ENCODE measurements around the gene MAPK9.

The MAPK9 gene

DNA sequence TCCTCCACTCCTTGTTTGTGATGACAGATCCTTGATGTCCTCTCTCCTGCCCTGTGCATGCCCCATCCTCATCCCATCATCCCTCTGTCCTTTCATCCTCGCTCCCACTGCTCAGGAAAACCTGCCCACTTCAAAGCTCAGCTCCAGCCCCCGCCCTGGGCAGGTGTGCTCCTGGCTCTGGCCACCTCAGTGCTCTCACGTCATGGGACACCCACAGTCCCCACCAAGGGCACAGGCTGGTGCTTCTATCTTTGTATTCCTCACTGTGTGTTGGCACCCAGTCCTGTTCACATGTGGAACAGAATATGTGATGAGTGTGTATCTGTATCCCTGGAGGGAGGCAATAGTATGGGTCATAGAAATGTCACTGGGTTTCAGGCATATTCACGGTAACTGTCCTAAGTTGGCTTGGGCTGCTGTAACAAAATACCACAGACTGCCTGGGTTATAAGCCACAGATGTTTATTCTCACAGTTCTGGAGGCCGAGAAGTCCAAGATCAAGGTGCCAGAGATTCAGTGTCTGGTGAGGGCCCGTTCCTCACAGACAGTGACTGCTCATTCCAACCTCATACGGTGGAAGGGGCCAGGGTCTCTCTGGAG, 47.8 kb upstream of the MAPK9 start:
- Histone ChIP-seq H3K9me3 (ENCODE audit: insufficient read depth, low read length) (no peaks in the 10 kb centered on the region), H4K20me1 (ENCODE audit: low read depth, low read length) (no peaks in the 10 kb centered on the region), H3K9ac (ENCODE audit: low read length) (no peak overlapping the region), H3K79me2 (ENCODE audit: insufficient read depth, low read length) (no peaks in the 10 kb centered on the region), H2AFZ (ENCODE audit: low read depth, low read length, severe bottlenecking) (no peak overlapping the region), H3K27ac (ENCODE audit: low read depth, low read length) (no peak overlapping the region), H3K4me2 (ENCODE audit: low read depth, low read length, poor library complexity, severe bottlenecking) (no peak overlapping the region), H3K4me3 (ENCODE audit: insufficient read depth, low read length, poor library complexity, severe bottlenecking) (no peak overlapping the region), H3K27me3 (ENCODE audit: low read length) (no peaks in the 10 kb centered on the region), H3K9me2 (replicated peaks; ENCODE audit: insufficient read depth, low read length) (no peaks in the 10 kb centered on the region), H3K36me3 (ENCODE audit: low read length) (no peaks in the 10 kb centered on the region), H3F3A (ENCODE audit: insufficient read depth) (no peaks in the 10 kb centered on the region)
- TF ChIP-seq, protein P1, sequence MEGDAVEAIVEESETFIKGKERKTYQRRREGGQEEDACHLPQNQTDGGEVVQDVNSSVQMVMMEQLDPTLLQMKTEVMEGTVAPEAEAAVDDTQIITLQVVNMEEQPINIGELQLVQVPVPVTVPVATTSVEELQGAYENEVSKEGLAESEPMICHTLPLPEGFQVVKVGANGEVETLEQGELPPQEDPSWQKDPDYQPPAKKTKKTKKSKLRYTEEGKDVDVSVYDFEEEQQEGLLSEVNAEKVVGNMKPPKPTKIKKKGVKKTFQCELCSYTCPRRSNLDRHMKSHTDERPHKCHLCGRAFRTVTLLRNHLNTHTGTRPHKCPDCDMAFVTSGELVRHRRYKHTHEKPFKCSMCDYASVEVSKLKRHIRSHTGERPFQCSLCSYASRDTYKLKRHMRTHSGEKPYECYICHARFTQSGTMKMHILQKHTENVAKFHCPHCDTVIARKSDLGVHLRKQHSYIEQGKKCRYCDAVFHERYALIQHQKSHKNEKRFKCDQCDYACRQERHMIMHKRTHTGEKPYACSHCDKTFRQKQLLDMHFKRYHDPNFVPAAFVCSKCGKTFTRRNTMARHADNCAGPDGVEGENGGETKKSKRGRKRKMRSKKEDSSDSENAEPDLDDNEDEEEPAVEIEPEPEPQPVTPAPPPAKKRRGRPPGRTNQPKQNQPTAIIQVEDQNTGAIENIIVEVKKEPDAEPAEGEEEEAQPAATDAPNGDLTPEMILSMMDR (IDR thresholded peaks at IDR 0.05; ENCODE audit: insufficient read depth, low read length, poor library complexity, severe bottlenecking), result no peak
- TF ChIP-seq EZH2phosphoT487 (conservative IDR thresholded peaks at IDR 0.05; ENCODE audit: low read length), result no peak

DNA sequence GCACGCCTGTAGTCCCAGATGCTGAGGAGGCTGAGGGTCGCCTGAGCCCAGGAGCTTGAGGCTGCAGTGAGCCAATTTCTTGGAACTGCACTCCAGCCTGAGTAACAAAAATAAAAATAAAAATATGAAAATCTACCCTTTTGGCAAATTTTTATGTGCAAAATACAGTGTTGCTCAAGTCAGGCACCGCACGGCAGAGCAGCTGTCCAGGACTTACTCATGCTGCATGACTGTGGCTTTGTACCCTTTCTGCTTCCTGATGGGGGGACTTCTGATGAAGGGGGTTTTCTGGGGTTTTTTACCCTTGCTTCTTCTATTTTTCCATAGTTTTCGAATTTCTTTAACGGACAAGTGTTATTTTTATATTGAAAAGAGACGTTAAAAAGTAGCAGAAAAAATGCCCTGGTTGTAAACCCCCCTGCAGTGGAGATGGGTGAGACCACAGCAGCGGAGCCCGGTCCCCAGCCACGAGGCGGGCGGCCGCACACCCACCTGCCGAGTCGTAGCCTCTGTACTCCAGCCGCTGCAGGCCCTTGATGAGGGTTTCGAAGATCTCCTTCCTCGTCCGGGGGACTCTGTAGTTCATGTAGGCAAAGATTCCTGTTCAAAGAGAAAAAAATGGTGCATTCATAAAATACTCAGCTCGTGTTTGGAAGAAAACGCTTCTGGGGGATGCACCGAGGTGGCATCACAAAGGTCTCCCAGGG, 46.3 kb upstream of the MAPK9 start:
- Histone ChIP-seq H3K79me2 (ENCODE audit: insufficient read depth, low read length) (no peaks in the 10 kb centered on the region), H3K4me3 (ENCODE audit: insufficient read depth, low read length, poor library complexity, severe bottlenecking) (no peak overlapping the region), H3K4me2 (ENCODE audit: low read depth, low read length, poor library complexity, severe bottlenecking) (no peak overlapping the region), H3K27ac (ENCODE audit: low read depth, low read length) (no peak overlapping the region), H3K27me3 (ENCODE audit: low read length) (no peaks in the 10 kb centered on the region), H3K9me2 (replicated peaks; ENCODE audit: insufficient read depth, low read length) (no peaks in the 10 kb centered on the region), H2AFZ (ENCODE audit: low read depth, low read length, severe bottlenecking) (no peak overlapping the region), H3K36me3 (ENCODE audit: low read length) (no peaks in the 10 kb centered on the region), H4K20me1 (ENCODE audit: low read depth, low read length) (no peaks in the 10 kb centered on the region), H3K9ac (ENCODE audit: low read length) (no peak overlapping the region), H3F3A (ENCODE audit: insufficient read depth) (no peaks in the 10 kb centered on the region), H3K9me3 (ENCODE audit: insufficient read depth, low read length) (no peaks in the 10 kb centered on the region)
- TF ChIP-seq EZH2phosphoT487 (conservative IDR thresholded peaks at IDR 0.05; ENCODE audit: low read length), result no peak
- TF ChIP-seq, protein P1 (IDR thresholded peaks at IDR 0.05; ENCODE audit: insufficient read depth, low read length, poor library complexity, severe bottlenecking), result no peak

DNA sequence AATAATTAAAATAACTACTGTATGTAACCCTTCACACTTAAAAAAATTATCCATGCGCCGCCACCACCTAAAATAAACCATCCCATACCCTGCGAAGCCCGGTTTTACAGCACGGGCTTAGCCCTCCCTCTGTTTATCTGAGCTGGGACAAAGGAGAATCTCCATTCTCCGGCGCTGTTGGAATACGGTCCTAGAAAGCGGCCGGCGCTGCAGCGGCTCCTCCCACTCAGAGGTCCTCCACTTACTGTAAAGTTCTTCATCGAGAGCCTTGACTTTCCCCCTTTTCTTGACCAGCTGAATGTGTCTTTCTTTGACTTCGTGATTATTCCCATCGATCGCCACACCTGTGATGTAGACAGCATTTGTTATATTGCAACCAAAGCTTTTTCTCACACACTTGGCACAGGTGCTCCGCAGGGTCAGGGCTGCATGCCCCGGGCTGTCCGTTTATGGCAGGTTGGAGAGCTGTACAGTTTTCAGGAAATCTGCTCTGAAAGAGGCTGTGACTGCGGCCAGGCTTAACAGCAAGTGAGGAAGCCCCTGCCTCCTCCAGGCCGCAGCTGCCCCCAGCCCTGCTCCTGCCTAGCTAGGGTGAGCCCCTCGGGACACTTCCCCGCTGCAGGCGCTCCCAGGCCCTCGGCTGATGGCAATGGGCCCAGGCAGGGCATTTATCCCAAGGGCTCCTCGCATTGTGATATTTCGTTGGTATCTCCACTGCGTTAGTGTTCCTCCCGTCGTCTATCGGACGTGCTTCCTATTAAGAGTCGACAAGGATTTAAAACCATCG, 44.5 kb upstream of the MAPK9 start:
- H3K79me2 ChIP-seq (ENCODE audit: insufficient read depth, low read length), result no peaks in the 10 kb centered on the region
- no peak overlapping the region for H3K4me2 ChIP-seq (ENCODE audit: low read depth, low read length, poor library complexity, severe bottlenecking)
- H3K27me3 ChIP-seq (ENCODE audit: low read length), result no peaks in the 10 kb centered on the region
- H3F3A ChIP-seq (ENCODE audit: insufficient read depth), result no peaks in the 10 kb centered on the region
- no peak overlapping the region for H3K4me3 ChIP-seq (ENCODE audit: insufficient read depth, low read length, poor library complexity, severe bottlenecking)
- TF ChIP-seq, protein P1 (IDR thresholded peaks at IDR 0.05; ENCODE audit: insufficient read depth, low read length, poor library complexity, severe bottlenecking), result no peak
- TF ChIP-seq EZH2phosphoT487 (conservative IDR thresholded peaks at IDR 0.05; ENCODE audit: low read length), result no peak
- no peaks in the 10 kb centered on the region for H3K36me3 ChIP-seq (ENCODE audit: low read length)
- no peak overlapping the region for H3K27ac ChIP-seq (ENCODE audit: low read depth, low read length)
- H3K9me2 ChIP-seq (replicated peaks; ENCODE audit: insufficient read depth, low read length), result no peaks in the 10 kb centered on the region
- no peak overlapping the region for H3K9ac ChIP-seq (ENCODE audit: low read length)
- H4K20me1 ChIP-seq (ENCODE audit: low read depth, low read length), result no peaks in the 10 kb centered on the region
- H3K9me3 ChIP-seq (ENCODE audit: insufficient read depth, low read length), result no peaks in the 10 kb centered on the region
- no peak overlapping the region for H2AFZ ChIP-seq (ENCODE audit: low read depth, low read length, severe bottlenecking)

Measured in SU-DHL-6 (cell line).